GM21390 (cell line): ENCODE results near the gene FNTB.
A peak's percentile ranks its signal among the peaks of the same experiment; 100 is the strongest.

ENCODE experiments used
- ATAC-seq: cut with Tn5 transposase; IDR thresholded peaks from one replicate; pipeline ENCODE4 v1.9.1; 2021; ENCODE audit not compliant: unreplicated experiment

The FNTB gene

DNA sequence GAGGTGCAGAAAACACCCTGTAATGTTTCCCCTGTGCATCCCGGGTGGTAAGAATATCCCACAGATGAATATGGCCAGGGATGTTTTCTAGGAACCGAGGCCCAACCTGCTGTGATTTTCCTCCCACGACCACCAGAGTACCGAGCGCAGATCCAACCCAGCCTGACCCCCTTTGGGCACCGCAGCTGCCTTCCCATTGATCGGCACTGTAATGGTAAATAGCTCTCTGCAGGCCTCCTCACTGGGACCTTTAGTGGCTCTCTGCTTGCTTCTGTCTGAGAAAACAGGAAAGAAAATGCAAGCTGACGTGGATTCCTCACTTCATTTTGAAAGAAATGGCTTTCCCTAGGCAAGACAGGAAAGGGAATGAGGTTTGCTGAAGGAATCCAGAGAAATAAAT is 12.1 kb upstream of the FNTB start:
- ATAC-seq = no peak

- ATAC-seq = no peak
Observed at GRCh38 chr14:64979336-64980074, 7.2 kb upstream of the FNTB start.

DNA sequence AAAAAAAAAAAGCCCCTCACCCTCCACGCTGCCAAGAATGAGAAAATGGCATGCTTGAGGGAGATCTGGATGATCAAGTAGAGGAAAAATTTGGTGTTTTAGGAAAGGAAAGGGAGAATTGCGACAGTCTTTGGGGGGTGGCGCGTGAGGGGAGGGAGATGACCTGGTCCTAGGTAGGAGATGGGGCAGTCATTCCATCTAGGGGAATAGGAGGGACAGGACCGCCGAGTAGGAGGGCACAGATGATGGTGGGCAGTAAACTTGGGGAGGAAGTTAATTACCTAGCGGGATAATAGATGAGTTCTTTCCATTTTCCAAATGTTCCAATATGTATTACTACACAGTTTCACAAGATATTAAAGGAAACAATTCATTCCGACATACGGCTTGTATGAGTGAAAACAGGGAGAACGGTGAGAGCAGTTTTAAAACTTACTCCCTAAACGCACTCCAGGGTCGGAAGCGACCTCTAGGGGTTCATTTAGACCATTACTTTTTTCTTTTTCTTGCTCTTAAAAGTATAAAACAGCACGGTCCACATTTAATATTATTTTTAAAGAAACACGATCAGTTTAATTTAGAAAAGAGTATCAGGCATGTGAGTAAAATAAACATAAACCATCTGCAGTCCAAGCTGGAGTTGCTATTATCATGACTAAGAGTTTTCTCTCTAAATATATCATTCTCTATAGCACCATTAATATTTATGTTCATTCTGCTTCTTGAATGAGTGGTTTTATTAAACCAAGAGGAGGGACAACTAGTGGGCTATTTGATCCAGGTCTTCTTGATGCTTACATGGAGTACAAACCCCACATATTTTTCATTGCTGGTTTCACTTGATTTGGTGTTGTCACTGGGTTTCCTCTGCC is 3.0 kb upstream of the FNTB start:
- no peak for ATAC-seq

GRCh38 chr14:64987438-64987767 is 708 bp downstream of the FNTB start:
- no peak for ATAC-seq

DNA sequence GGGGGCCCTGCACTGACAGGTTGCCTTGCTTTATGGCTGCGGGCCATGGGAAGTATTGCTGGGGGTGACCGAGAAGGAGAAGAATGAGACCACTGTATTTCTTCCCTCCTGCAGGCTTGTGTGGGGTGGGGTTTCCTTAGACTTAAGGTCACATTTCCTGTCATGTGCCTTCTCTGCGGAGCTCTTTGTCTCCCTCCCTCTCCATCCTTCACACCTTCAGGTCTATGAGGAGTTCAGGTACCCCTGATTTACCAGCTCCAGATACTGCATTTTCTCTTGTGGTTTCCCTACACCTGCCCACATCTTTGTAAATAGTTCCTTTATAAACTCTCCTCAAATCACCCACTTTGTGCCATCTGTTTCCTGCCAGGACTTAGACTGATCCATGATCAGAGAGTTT is 3.6 kb downstream of the FNTB start:
- no peak for ATAC-seq

GRCh38 chr14:64990939-64991338 is 4.2 kb downstream of the FNTB start:
- ATAC-seq = no peak

DNA sequence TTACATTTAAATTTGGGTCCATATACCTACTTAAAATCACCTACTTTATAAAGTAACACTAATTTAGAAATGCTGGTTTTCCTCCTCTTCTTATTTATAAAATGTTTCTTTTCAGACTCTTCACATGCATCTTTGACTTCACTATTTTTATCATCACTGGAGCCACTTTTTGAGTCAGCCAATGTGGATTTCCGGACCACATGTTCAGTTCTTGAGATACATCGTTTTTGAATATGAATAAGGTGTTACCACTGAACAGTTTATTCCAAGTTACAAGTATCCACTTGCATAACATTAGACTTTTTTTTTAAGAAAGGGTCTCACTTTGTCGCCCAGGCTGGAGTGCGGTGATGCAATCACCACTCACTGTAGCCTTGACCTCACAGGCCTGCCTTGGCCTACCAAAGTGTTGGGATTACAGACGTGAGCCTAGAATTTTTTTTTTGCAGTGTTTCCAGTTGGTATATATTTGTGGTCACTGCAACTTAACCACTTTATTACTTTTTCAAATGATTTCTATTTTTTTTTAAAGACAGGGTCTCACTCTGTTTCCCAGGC is 5.7 kb downstream of the FNTB start:
- ATAC-seq = no peak

GRCh38 chr14:64993266-64993930 is 6.7 kb downstream of the FNTB start:
- ATAC-seq = no peak

DNA sequence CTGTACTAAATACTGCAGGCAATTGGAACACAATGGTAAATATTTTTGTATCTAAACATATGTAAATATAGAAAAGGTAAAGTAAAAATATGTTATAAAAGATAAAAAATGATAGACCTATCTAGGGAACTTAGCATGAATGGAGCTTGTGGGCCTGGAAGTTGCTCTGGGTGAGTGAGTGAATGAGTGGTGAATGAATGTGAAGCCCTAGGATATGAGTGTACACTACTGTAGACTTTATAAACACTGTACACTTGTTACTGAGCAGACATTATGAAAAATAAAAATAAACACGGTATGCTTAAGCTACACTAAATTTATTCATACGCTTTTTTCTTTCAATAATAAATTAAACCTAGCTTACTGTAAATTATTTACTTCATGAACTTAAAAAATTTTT is 7.8 kb downstream of the FNTB start:
- ATAC-seq = no peak

GRCh38 chr14:64995291-64995690 is 8.6 kb downstream of the FNTB start:
- no peak for ATAC-seq

DNA sequence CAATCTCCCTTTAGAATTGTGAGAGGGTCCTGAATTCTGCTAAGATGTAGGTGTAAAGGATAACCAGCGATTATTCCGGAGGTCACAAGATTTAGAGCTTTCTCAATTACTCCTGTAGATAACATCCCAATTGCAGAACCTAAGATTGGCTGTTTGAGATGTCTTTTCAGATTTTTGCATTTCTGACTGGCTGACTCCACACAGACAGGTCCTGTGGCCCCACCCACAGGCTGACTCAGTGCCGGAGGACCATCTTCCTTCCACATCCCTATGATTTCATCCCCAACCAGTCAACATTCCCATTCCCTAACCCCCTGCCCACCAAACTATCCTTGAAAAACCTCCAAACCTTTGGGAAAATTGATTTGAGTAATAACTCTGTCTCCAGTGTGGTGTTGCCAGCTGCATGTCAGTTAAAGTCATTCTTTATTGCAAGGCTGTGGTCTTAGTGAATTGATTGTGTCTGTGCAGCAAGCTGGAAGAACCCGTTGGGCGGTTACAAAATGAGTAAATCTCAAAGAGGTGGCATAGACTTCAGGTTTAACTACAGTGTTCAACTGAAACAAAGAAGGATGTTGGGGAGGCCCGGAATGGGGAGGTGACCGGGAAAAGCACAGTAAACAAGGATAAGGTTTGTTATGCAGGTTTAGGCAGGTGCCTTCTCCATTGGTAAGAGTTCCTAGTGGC is 10.6 kb downstream of the FNTB start:
- no peak for ATAC-seq

GRCh38 chr14:64998455-64998931 is 11.8 kb downstream of the FNTB start:
- ATAC-seq = no peak

DNA sequence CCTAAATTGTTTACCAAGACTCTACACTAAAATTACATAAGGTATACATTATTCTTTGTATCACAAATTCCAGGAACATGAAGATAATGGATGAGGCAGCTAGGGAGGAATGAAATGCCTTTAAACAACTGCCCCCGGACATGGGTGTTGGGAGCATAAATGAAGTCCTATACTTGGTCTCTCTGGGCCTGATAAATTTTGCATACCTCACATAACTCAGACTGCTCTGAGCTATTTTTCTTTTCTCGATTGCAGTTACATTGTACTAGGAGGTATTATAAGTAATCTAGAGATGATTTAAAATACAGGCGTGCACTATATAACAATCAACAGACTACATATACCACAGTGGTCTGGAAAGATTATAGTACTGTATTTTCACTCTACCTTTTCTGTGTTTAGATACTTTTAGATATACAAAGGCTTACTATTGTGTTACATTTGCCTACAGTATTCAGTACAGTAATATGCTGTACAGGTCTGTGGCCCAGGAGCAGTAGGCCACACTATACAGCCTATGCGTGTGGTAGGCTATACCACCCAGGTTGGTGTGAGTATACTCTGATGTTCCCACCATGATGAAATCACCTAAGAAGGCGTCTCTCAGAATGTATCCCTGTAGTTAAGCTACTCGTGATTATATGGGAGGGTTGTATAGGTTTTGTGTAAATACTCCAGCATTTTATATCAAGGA is 14.3 kb downstream of the FNTB start:
- no peak for ATAC-seq

- no peak for ATAC-seq
Observed at GRCh38 chr14:65001723-65002122, 15.0 kb downstream of the FNTB start.

- no peak for ATAC-seq
Observed at GRCh38 chr14:65002586-65003210, 16.0 kb downstream of the FNTB start.

GRCh38 chr14:65003394-65003793 is 16.7 kb downstream of the FNTB start:
- peak; percentile 78 for ATAC-seq

DNA sequence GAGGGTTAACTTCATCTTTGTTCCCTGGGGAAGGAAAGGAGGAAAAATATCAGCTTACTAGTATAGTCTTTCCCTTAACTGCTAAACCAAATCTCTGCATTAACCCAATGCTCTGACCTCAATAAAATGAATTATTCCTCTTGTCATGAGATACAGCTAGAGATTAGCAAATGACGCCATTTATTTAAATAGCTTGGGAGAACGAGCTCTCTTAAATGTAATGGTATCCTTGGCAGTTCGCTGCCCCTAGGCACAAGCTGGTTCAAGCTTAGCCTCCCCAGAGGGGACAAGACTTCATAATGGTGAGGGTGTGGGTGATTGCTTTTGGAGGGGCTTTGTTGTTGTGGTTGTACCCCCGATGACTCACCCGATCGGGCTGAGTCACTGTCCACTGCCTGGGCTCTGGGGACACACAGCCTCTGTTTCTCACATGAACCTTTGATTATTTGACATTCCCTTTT is 19.6 kb downstream of the FNTB start:
- ATAC-seq = no peak

- no peak for ATAC-seq
Observed at GRCh38 chr14:65007202-65007601, 20.5 kb downstream of the FNTB start.

DNA sequence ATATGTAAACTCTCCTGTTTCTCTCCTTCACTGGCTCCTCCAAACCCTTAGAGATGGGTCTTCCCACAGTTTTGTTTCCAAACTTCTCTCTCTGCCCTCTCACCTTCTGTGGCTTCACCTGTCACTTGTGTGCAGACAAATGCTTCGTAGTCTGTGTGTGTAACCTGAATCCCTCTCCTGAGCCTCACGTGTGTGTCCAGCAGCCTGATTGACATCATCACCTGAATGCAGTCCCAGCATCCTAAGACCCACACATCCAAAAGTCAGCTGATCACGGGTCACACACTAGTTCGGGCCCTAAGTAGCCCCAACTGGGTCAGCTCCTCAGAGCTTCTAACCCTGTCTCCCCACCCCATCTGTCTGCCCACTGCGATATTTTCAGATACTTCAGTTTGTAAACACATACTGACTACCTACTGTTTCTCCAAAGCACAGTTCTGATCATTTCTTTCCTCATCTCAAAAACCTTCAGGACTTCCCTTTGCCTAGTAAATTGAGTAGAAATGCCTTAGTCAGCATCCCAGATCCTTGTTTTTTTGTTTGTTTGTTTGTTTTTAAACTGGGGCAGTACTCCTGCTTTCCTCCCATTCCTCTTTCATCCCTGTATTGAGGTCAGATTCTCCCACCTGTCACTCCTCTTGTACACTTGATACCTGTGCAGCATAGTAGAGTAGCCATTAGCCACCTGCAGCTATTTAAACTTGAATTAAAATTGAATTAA is 23.7 kb downstream of the FNTB start:
- ATAC-seq = no peak
